ENCODE data around the gene TNFAIP8L3.

Gene TNFAIP8L3

DNA sequence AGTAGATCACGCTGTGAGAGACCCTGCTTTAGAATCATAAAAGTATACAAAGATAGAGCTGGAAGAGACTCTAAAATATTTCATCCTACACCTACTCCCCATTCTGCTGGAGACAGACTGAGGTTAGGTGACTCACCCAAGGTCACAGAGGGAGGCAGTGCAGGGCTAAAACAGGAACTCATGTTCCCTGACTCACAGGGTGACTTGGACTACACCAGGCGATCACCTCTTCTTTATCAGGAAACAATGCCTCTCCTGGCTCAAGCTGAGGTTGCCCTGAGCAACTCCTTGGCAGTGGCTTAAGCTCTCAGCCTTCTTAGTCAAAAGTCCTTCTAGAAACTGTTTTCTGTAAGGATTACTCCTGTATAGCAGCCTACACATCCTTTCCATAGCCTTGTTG, 26.4 kb upstream of the TNFAIP8L3 start:
- Histone ChIP-seq H3K4me3 (ENCODE audit: low read depth in 1 of 2, low read length in 1 of 2) (no peak overlapping the region), H3K4me1 (ENCODE audit: control insufficient read depth in 1 of 2, insufficient read depth in 1 of 2, low read depth in 1 of 2, low read length in 1 of 2) (peaks cover 3 to 5% of the 10 kb centered on the region in 2 experiments), H3K36me3 (no peaks in the 10 kb centered on the region), H3K27ac (no peak overlapping the region), H3K9me3 (no peaks in the 10 kb centered on the region), H3K27me3 (peaks cover 89% of the 10 kb centered on the region)
- TF ChIP-seq, protein P1, sequence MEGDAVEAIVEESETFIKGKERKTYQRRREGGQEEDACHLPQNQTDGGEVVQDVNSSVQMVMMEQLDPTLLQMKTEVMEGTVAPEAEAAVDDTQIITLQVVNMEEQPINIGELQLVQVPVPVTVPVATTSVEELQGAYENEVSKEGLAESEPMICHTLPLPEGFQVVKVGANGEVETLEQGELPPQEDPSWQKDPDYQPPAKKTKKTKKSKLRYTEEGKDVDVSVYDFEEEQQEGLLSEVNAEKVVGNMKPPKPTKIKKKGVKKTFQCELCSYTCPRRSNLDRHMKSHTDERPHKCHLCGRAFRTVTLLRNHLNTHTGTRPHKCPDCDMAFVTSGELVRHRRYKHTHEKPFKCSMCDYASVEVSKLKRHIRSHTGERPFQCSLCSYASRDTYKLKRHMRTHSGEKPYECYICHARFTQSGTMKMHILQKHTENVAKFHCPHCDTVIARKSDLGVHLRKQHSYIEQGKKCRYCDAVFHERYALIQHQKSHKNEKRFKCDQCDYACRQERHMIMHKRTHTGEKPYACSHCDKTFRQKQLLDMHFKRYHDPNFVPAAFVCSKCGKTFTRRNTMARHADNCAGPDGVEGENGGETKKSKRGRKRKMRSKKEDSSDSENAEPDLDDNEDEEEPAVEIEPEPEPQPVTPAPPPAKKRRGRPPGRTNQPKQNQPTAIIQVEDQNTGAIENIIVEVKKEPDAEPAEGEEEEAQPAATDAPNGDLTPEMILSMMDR (IDR thresholded peaks at IDR 0.05): no peak

DNA sequence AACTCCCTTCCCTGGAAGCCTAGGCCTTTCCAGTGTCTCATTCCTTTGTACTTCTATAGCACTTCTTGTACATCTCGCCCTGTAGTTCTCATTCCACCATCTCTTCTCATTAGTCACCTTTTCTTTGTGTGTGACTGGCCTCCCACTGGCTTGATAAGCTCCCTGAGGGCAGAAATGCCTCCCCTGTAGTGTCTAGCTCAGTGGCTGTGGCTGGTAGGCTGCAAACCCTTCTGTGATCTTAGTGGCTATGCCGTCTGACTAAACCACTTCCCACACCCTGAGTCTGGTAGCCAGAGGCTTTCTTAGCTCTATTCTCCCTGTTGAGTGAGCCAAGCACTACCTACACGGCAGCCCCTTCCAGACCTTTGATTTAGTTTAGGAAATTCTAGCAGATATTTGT, 24.4 kb upstream of the TNFAIP8L3 start:
- Histone ChIP-seq H3K27ac (no peak overlapping the region), H3K36me3 (no peaks in the 10 kb centered on the region), H3K9me3 (no peaks in the 10 kb centered on the region), H3K4me3 (ENCODE audit: low read depth in 1 of 2, low read length in 1 of 2) (no peak overlapping the region), H3K27me3 (peaks cover 94% of the 10 kb centered on the region), H3K4me1 (ENCODE audit: control insufficient read depth in 1 of 2, insufficient read depth in 1 of 2, low read depth in 1 of 2, low read length in 1 of 2) (no peaks in the 10 kb centered on the region)
- TF ChIP-seq, protein P1 (IDR thresholded peaks at IDR 0.05): no peak

DNA sequence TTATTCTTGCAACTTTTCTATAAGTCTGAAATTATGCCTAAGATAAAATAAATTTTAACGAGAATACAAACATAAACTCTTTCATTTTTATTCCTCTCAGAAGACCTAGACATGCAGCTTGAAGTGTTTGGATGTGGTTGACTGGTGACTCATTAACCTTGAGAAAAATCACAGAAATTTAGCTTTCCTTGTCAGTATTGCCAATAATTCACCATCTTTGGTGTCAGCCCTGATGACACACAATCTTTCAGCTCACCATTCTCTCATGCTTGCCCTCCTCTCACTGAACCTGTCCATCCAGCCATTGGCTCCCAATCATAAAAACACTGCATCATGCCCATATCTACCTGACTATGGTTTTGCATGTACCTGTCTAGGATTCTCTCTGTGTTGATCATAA, 22.6 kb upstream of the TNFAIP8L3 start:
- no peak overlapping the region for H3K27ac ChIP-seq

DNA sequence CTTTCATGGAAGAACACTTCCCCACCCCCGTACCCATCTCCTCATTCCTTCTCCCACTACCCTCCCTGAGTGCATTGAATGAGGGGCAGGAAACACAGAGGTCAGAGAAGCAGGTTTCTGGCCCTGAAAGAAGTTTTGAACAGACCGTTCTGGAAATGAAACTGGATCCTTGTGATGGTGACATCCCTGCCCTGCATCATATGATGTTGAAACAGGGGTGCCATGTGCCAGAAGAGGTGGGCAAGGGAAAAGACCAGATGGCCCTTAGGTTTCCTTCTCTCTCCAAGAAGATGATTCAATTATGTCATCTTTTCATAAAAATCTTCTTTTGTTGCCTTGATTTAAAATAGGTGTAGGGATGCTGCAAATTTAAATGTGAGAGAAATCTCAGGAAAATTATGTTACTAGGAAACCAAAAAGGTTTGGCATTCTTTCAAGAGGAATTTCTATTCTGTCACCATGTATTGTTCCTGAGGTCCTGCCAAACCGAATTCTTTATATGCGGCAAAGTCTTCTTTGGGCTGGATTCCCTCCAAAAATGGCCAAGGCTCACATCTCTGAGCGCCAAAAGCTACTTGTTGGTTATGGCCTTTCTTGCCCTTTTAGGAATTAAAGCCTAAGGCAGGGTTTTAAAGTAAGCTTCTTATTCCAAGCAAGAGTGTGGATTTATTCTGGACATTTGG, 19.9 kb upstream of the TNFAIP8L3 start:
- Histone ChIP-seq H3K4me3 (ENCODE audit: low read depth in 1 of 2, low read length in 1 of 2) (no peak overlapping the region), H3K27ac (no peak overlapping the region)
- TF ChIP-seq, protein P1 (IDR thresholded peaks at IDR 0.05): no peak

More for the DNA sequence above, 22.6 kb upstream of the TNFAIP8L3 start:
- no peaks in the 10 kb centered on the region for H3K36me3 ChIP-seq
- no peak overlapping the region for H3K4me3 ChIP-seq (ENCODE audit: low read depth in 1 of 2, low read length in 1 of 2)
- TF ChIP-seq, protein P1 (IDR thresholded peaks at IDR 0.05): no peak
- no peaks in the 10 kb centered on the region for H3K4me1 ChIP-seq (ENCODE audit: control insufficient read depth in 1 of 2, insufficient read depth in 1 of 2, low read depth in 1 of 2, low read length in 1 of 2)
- H3K27me3 ChIP-seq: peaks cover 94% of the 10 kb centered on the region
- H3K9me3 ChIP-seq: no peaks in the 10 kb centered on the region

DNA sequence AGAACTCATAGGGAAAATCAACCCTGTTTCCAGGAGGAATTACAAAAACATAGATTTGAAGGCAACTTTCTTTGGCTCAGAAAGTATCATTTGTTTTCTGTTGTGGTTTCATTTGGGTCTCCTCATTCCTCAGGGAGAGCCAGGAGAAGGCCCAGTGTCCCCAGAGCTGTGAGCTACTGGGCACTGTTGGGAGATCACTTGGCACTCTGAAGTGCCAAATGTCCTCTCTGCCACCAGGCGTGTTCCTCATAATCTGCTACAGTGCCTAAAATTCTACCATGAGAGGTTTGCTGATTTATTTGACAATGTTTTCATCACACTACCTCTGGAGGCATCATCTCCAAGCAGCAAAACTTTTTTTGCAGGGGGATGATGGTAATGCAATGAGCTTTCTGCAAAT, 17.4 kb upstream of the TNFAIP8L3 start:
- H3K27me3 ChIP-seq: peaks cover 98% of the 10 kb centered on the region
- no peak overlapping the region for H3K27ac ChIP-seq
- no peaks in the 10 kb centered on the region for H3K4me1 ChIP-seq (ENCODE audit: control insufficient read depth in 1 of 2, insufficient read depth in 1 of 2, low read depth in 1 of 2, low read length in 1 of 2)
- H3K9me3 ChIP-seq: no peaks in the 10 kb centered on the region
- H3K36me3 ChIP-seq: no peaks in the 10 kb centered on the region
- TF ChIP-seq, protein P1 (IDR thresholded peaks at IDR 0.05): no peak
- H3K4me3 ChIP-seq (ENCODE audit: low read depth in 1 of 2, low read length in 1 of 2): no peak overlapping the region

More for the DNA sequence above, 19.9 kb upstream of the TNFAIP8L3 start:
- H3K9me3 ChIP-seq: no peaks in the 10 kb centered on the region
- peaks cover 94% of the 10 kb centered on the region for H3K27me3 ChIP-seq
- no peaks in the 10 kb centered on the region for H3K4me1 ChIP-seq (ENCODE audit: control insufficient read depth in 1 of 2, insufficient read depth in 1 of 2, low read depth in 1 of 2, low read length in 1 of 2)
- H3K36me3 ChIP-seq: no peaks in the 10 kb centered on the region
